Femur (tissue), 1 donor: Measurements from ENCODE around the gene SAG.
A peak's percentile ranks its signal among the peaks of the same experiment; 100 is the strongest.

ENCODE experiments used
- DNase-seq: peaks from one replicate; pipeline ENCODE4 v3.0.0-alpha.2; 2017

The SAG gene

DNA sequence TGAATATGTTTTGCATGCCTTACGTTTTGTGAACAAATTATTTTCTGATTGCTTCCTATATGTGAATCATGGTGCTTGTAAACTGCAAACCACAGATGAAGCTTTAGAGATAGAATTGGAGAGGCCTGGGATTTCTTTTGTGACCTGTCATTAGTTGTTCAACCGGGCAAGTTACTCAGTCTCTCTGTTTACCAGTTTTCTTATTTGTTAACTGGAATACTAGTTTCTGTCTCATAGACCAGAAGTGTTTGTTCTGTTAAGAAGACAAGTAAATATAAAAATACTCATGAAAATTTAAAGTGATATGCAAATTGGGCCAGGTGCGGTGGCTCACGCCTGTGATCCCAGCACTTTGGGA is 74.0 kb downstream of the SAG start:
- DNase-seq: no peak

DNA sequence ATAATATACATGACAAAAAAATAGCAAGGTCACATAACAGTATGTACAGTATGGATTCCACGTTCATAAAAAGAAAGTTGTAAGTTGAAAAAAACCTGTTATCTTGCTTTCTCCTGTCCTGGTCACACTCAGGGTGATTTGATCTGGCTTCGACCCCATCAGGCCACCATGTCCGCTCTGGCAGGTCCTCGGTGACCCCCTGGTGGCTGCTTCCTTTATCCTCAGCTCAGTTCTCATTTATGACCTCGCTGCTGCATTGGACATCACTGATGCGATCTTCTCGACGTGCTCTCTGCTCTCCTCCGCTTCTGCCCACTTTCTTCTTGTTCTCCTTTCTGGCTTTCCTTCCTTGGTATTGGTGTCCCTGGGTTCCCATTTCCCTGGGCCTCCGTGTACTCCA is 76.4 kb downstream of the SAG start:
- no peak for DNase-seq

DNA sequence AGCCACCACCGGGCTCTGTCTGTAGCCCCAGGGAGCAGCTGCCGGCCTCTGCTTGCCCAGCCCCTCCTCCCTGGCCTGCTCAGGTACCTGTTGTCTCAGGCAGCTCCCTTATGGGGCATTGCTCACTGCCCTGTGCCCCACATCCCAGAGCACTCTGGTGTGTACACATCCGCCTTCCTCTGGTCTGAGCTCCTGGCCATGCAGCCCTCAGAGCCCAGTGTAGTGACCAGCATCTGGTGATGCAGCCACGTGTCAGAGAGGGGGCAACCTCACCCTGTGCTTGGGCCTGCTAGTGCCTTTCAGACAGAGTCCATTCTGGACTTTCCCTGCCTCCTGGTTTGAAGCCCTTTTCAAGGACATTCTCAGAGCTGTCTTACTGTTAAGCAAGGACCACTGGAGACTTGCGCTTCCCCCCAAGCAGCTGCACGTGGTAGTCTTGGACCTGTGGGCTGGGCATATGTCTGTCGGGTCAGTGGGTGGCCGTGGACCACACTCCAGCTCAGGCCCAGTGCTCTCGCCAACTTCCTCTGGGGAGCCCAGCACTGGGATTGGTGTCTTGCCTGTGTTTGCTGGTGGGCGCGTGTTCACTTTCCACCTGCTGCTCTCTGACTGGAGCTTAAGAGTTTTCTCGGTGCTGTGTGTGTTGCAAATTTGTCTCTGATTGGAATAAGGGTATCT is 77.3 kb downstream of the SAG start:
- DNase-seq: no peak

DNA sequence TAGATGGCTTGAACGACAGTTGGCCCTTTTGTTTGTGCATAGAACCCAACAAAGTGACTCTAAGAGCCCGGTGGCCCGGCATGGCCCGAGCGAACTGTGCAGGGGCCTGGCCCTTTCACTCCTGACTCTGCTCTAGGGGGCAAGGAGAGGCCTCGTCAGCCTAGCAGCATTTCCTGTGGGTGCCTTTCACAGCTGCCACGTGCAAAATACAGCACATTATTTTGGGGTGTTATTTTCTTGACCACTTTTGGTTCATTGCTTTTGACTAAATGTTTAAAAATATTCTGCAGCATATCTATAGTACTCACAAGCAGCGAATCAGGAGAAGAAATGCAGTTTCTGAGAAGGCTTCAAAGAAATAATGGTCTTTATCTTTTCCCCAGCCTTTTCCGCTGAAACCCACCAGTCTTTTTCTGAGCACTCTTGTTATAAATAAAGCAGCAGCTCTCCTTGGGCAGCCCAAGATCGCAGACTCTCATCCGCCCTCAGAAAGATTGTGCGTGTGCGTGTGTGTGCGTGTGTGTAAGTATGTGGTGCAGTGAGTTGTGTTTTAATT is 78.0 kb downstream of the SAG start:
- DNase-seq: no peak

DNA sequence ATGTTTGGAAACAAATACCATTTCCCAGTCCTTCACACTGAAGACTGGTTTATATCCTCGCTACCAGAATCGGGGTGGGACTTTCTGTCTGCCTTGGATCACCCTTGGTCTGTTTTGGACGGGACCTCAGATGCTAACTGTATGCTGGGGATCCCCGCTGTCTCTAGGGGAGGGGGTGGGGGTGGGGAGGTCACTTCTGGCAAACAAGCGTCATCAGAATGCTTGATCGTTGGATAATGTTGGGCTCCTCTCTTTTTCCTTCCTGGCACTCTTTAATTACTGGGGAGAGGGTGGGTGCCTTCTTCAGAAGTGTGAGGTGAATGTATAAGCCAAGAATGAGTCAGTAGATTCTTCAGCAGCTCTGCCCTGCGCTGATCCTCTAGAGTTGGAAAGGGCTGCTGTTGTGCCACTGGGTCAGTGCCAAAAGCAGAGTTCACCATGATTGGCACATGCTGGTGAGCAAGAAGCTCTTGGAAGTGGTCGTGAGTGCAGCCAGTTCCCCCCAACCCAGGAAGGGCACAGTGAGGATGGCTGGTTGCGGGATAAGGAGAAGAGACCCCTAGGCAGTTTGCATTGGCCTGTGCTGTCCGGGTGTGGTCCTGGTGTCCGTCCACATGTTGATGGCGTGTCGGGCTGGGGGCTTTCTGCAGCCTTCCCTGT is 78.9 kb downstream of the SAG start:
- no peak for DNase-seq

DNA sequence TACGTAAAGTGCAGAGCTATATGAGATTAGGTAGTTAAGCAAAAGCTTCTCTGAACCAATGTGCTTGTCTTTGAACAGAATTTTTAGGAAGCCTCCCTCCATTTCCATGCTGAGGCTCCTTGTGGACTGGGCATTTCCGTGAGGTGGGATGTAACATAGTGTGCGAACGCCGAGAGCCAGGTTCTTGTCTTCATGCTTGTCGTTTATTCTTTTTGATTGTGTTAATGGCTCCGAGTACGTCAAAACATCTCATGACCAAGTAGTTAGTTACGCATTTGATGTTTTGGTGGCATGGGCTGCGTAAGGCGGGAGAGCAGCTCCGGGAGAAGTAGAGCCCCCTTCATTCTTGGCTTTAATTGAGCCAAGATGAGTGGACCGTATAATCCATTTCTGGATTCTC is 79.6 kb downstream of the SAG start:
- no peak for DNase-seq

DNA sequence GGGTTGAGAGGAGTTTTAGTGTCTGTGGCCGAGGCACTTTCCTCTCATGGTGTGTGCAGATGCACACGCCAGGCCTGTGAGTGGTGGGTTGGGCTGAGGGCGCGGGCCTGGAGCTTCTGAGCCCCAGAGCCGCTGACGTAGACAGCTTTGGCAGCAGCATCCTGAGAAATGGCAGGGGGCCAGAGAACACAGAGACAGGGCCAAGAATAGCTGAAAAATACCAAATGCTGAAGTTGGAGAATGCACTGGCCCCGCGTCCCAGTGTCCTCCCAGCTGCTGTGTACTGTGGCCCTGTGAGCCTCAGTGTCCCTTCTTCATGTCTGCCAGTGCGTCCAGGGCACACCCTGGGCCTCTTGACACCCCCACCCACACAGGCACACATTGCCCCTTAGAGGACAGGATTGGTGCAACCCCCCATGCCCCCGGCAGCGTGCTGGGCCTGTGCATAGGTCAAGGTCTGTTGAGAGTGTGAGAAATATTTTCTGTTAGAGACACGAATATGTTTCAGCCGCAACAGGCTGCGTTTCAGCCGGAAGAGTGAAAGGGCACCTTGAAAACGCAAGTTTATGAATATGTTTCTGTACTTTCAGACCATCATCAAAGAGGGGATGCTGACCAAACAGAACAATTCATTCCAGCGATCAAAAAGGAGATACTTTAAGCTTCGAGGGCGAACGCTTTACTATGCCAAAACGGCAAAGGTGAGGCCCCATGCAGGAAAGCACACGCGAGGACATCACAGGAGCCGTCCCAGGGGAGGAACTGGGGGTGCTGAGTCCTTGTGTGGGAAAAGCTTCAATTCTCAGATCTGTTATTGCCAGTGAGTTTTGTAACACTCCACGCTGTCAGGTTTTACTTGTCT is 80.3 kb downstream of the SAG start:
- peak; percentile 96 for DNase-seq

DNA sequence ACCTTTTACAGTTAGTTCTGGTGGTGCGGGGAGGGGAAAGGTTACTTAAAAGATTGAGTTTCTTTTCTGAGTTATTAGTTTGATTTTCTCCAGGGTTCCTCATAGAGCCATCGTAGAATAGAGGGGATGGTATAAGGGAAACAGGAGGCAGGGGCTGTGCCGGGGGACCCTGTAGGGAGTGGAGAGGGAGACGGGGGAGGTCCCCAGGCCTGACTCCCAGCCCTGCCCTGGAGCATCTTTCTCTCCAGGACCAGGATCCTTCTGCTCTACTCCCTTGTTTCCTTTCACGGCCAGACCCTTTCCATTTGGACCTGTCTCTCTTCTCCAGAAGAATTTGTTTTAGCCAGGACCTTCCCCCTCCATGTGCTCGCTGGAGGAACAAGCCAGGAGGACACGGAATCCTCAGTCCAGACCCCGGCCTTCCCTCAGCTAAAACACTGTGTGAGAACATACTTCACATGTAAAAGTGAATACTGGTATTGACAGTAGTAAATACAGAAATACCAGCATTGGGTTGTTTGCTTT is 82.0 kb downstream of the SAG start:
- no peak for DNase-seq

DNA sequence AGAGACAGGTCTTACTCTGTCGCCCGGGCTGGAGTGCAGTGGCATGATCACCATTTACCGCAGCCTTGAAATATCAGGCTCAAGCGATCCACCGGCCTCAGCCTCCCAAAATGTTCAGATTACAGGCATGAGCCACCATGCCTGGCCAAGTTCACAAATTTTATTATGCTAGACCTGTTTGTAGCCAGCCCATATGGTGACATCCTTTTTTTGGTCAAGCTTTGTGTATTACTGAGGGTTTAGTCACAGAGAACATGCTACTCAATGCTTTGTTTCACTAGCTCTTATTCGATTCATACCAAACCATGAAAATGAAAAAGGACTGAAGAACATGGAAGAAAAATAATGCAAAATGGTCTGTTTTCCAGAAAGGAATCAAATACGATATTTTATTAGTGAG is 88.1 kb downstream of the SAG start:
- DNase-seq: no peak
